Measurements from ENCODE around the gene ST6GALNAC4.

Gene ST6GALNAC4

GRCh38 chr9:127920794-127921193 is 4.0 kb upstream of the ST6GALNAC4 start:
- Histone ChIP-seq H3K4me3 (no peak overlapping the region), H3K36me3 (replicated peaks) (no peaks in the 10 kb centered on the region), H3K27me3 (ENCODE audit: low read depth) (peaks cover 11% of the 10 kb centered on the region), H3K9me3 (no peaks in the 10 kb centered on the region), H3K4me1 (peaks cover 2% of the 10 kb centered on the region)
- no peak for DNase-seq (ENCODE audit: low spot score in 2 of 2)
- in situ Hi-C loops (cut with MboI; ENCODE audit: low sequenced_read_pairs): loop anchor here (5.0 to 25.0 kb wide), 4 partner anchors 333 to 983 kb away; no protein-coding TSS in a partner anchor

GRCh38 chr9:127919253-127919815 is 2.5 kb upstream of the ST6GALNAC4 start:
- no peaks in the 10 kb centered on the region for H3K36me3 ChIP-seq (replicated peaks)
- H3K9me3 ChIP-seq: no peaks in the 10 kb centered on the region
- H3K4me1 ChIP-seq: peaks cover 2% of the 10 kb centered on the region
- peaks cover 5% of the 10 kb centered on the region; the same call in 1 of the 2 replicates for H3K27me3 ChIP-seq (ENCODE audit: low read depth)
- H3K4me3 ChIP-seq: no peak overlapping the region
- in situ Hi-C loops (cut with MboI; ENCODE audit: low sequenced_read_pairs): loop anchor here (10.0 to 25.0 kb wide), 2 partner anchors 185 to 982 kb away; partner anchors contain the start of gene TOR2A
- DNase-seq (ENCODE audit: low spot score in 2 of 2): no peak

GRCh38 chr9:127918183-127919107 is 1.6 kb upstream of the ST6GALNAC4 start:
- H3K9me3 ChIP-seq: no peaks in the 10 kb centered on the region
- in situ Hi-C loops (cut with MboI; ENCODE audit: low sequenced_read_pairs): loop anchor here (10.0 to 25.0 kb wide), 2 partner anchors 184 to 981 kb away; partner anchors contain the start of gene TOR2A
- H3K4me1 ChIP-seq: peaks cover 2% of the 10 kb centered on the region

GRCh38 chr9:127917603-127918002 is 762 bp upstream of the ST6GALNAC4 start:
- no peaks in the 10 kb centered on the region for H3K9me3 ChIP-seq
- H3K4me1 ChIP-seq: peaks cover 2% of the 10 kb centered on the region
- peaks cover 7% of the 10 kb centered on the region for H3K36me3 ChIP-seq (replicated peaks)
- H3K27me3 ChIP-seq (ENCODE audit: low read depth): peaks cover 5% of the 10 kb centered on the region; the same call in 1 of the 2 replicates
- in situ Hi-C loops (cut with MboI; ENCODE audit: low sequenced_read_pairs): loop anchor here (10.0 to 25.0 kb wide), 2 partner anchors 183 to 980 kb away; partner anchors contain the start of gene TOR2A
- DNase-seq (ENCODE audit: low spot score in 2 of 2): no peak
- H3K4me3 ChIP-seq: no peak overlapping the region

More at GRCh38 chr9:127918183-127919107, 1.6 kb upstream of the ST6GALNAC4 start:
- peak in 1 of 2 experiments; percentile 50 for DNase-seq (ENCODE audit: low spot score in 2 of 2)
- H3K36me3 ChIP-seq (replicated peaks): no peaks in the 10 kb centered on the region
- H3K27me3 ChIP-seq (ENCODE audit: low read depth): peaks cover 5% of the 10 kb centered on the region; the same call in 1 of the 2 replicates
- no peak overlapping the region for H3K4me3 ChIP-seq

- DNase-seq (ENCODE audit: low spot score in 2 of 2): no peak
- in situ Hi-C loops (cut with MboI; ENCODE audit: low sequenced_read_pairs): loop anchor here (10.0 to 25.0 kb wide), 2 partner anchors 181 to 979 kb away; partner anchors contain the start of gene TOR2A
- Histone ChIP-seq H3K9me3 (no peaks in the 10 kb centered on the region), H3K4me1 (peaks cover 2% of the 10 kb centered on the region), H3K36me3 (replicated peaks) (peaks cover 22% of the 10 kb centered on the region), H3K4me3 (peak overlapping the region; percentile 60), H3K27me3 (ENCODE audit: low read depth) (no peaks in the 10 kb centered on the region)
Measured at GRCh38 chr9:127915801-127916719, 781 bp downstream of the ST6GALNAC4 start.

GRCh38 chr9:127915325-127915752 is 1.5 kb downstream of the ST6GALNAC4 start:
- Histone ChIP-seq H3K4me1 (peaks cover 2% of the 10 kb centered on the region), H3K4me3 (no peak overlapping the region), H3K9me3 (no peaks in the 10 kb centered on the region), H3K27me3 (ENCODE audit: low read depth) (no peaks in the 10 kb centered on the region), H3K36me3 (replicated peaks) (peaks cover 28% of the 10 kb centered on the region)
- in situ Hi-C loops (cut with MboI; ENCODE audit: low sequenced_read_pairs): loop anchor here (10.0 to 25.0 kb wide), 2 partner anchors 181 to 978 kb away; partner anchors contain the start of gene TOR2A
- no peak for DNase-seq (ENCODE audit: low spot score in 2 of 2)

- peaks cover 2% of the 10 kb centered on the region for H3K4me1 ChIP-seq
- no peak overlapping the region for H3K4me3 ChIP-seq
- in situ Hi-C loops (cut with MboI; ENCODE audit: low sequenced_read_pairs): loop anchor here (10.0 to 25.0 kb wide), 2 partner anchors 179 to 976 kb away; partner anchors contain the start of gene TOR2A
- H3K36me3 ChIP-seq (replicated peaks): peaks cover 32% of the 10 kb centered on the region
- H3K27me3 ChIP-seq (ENCODE audit: low read depth): no peaks in the 10 kb centered on the region
- DNase-seq (ENCODE audit: low spot score in 2 of 2): no peak
- H3K9me3 ChIP-seq: no peaks in the 10 kb centered on the region
Measured at GRCh38 chr9:127913682-127914081, 3.2 kb downstream of the ST6GALNAC4 start.

- no peaks in the 10 kb centered on the region for H3K9me3 ChIP-seq
- H3K4me1 ChIP-seq: peaks cover 2% of the 10 kb centered on the region
- H3K4me3 ChIP-seq: no peak overlapping the region
- peaks cover 34% of the 10 kb centered on the region for H3K36me3 ChIP-seq (replicated peaks)
- in situ Hi-C loops (cut with MboI; ENCODE audit: low sequenced_read_pairs): loop anchor here (10.0 to 25.0 kb wide), 2 partner anchors 178 to 976 kb away; partner anchors contain the start of gene TOR2A
- no peak for DNase-seq (ENCODE audit: low spot score in 2 of 2)
- H3K27me3 ChIP-seq (ENCODE audit: low read depth): no peaks in the 10 kb centered on the region
Measured at GRCh38 chr9:127912882-127913281, 4.0 kb downstream of the ST6GALNAC4 start.

- DNase-seq (ENCODE audit: low spot score in 2 of 2): no peak
- Histone ChIP-seq H3K4me3 (no peak overlapping the region), H3K27me3 (ENCODE audit: low read depth) (no peaks in the 10 kb centered on the region), H3K36me3 (replicated peaks) (peaks cover 34% of the 10 kb centered on the region), H3K9me3 (no peaks in the 10 kb centered on the region), H3K4me1 (peaks cover 2% of the 10 kb centered on the region)
- in situ Hi-C loops (cut with MboI; ENCODE audit: low sequenced_read_pairs): loop anchor here (10.0 to 25.0 kb wide), 2 partner anchors 177 to 975 kb away; partner anchors contain the start of gene TOR2A
Measured at GRCh38 chr9:127912296-127912695, 4.5 kb downstream of the ST6GALNAC4 start.

- H3K4me3 ChIP-seq: no peak overlapping the region
- in situ Hi-C loops (cut with MboI; ENCODE audit: low sequenced_read_pairs): loop anchor here (10.0 to 25.0 kb wide), 2 partner anchors 176 to 973 kb away; partner anchors contain the start of gene TOR2A
- peaks cover 34% of the 10 kb centered on the region for H3K36me3 ChIP-seq (replicated peaks)
- no peak for DNase-seq (ENCODE audit: low spot score in 2 of 2)
- no peaks in the 10 kb centered on the region for H3K9me3 ChIP-seq
- H3K27me3 ChIP-seq (ENCODE audit: low read depth): no peaks in the 10 kb centered on the region
- no peaks in the 10 kb centered on the region for H3K4me1 ChIP-seq
Measured at GRCh38 chr9:127910613-127911205, 6.1 kb downstream of the ST6GALNAC4 start.

GRCh38 chr9:127909839-127910273 is 7.0 kb downstream of the ST6GALNAC4 start:
- Histone ChIP-seq H3K4me3 (no peak overlapping the region), H3K4me1 (no peaks in the 10 kb centered on the region), H3K36me3 (replicated peaks) (peaks cover 34% of the 10 kb centered on the region), H3K9me3 (no peaks in the 10 kb centered on the region), H3K27me3 (ENCODE audit: low read depth) (no peaks in the 10 kb centered on the region)
- in situ Hi-C loops (cut with MboI; ENCODE audit: low sequenced_read_pairs): loop anchor here (10.0 to 25.0 kb wide), 2 partner anchors 175 to 973 kb away; partner anchors contain the start of gene TOR2A
- no peak for DNase-seq (ENCODE audit: low spot score in 2 of 2)

- no peaks in the 10 kb centered on the region for H3K9me3 ChIP-seq
- peaks cover 2% of the 10 kb centered on the region; the same call in 1 of the 2 replicates for H3K4me1 ChIP-seq
- H3K27me3 ChIP-seq (ENCODE audit: low read depth): no peaks in the 10 kb centered on the region
- DNase-seq (ENCODE audit: low spot score in 2 of 2): no peak
- no peak overlapping the region for H3K4me3 ChIP-seq
- H3K36me3 ChIP-seq (replicated peaks): peaks cover 34% of the 10 kb centered on the region
- in situ Hi-C loops (cut with MboI; ENCODE audit: low sequenced_read_pairs): loop anchor here (25.0 kb wide), 1 partner anchor 971 kb away; no protein-coding TSS in a partner anchor
Measured at GRCh38 chr9:127908660-127908926, 8.2 kb downstream of the ST6GALNAC4 start.
